Measurements from ENCODE around the gene DDB1. TPM values are rescaled to one million over a fixed set of nuclear protein-coding genes. Genes with fewer than 3 reads are reported as not detected.

DDB1 gene
- total RNA-seq, 1 experiment from 2014 or later = 297 TPM

GRCh38 chr11:61347916-61348461, 15.1 kb upstream of the DDB1 start:
- Histone ChIP-seq H3K9ac (ENCODE audit: extremely low read depth, insufficient read length, low read length) (no peak overlapping the region), H3K18ac (ENCODE audit: insufficient read length, low read depth, low read length) (no peak overlapping the region), H2BK12ac (ENCODE audit: insufficient read length, low read depth, low read length) (no peak overlapping the region), H2AFZ (ENCODE audit: low read length) (no peak overlapping the region), H2BK5ac (ENCODE audit: insufficient read length, low read length) (no peak overlapping the region), H4K91ac (ENCODE audit: insufficient read length, low read depth, low read length) (no peak overlapping the region), H3K56ac (ENCODE audit: insufficient read length, low read depth, low read length) (no peak overlapping the region), H4K5ac (ENCODE audit: insufficient read length, low read depth, low read length) (no peak overlapping the region), H2BK15ac (ENCODE audit: low read depth, low read length) (no peak overlapping the region), H3K23me2 (ENCODE audit: insufficient read length, low read depth, low read length, poor library complexity, severe bottlenecking) (no peaks in the 10 kb centered on the region), H3K14ac (ENCODE audit: insufficient read depth, low read length) (no peak overlapping the region), H4K20me1 (ENCODE audit: control insufficient read depth, insufficient read depth, insufficient read length) (no peaks in the 10 kb centered on the region), H3K79me2 (ENCODE audit: insufficient read depth, low read length) (no peaks in the 10 kb centered on the region), H2BK120ac (ENCODE audit: low read depth, low read length, poor library complexity, severe bottlenecking) (no peak overlapping the region), H2AK5ac (ENCODE audit: insufficient read length, low read length) (no peak overlapping the region), H3T11ph (ENCODE audit: low read length) (no peak overlapping the region), H3K23ac (ENCODE audit: insufficient read length, low read depth, low read length) (no peak overlapping the region), H3K4me1 (ENCODE audit: insufficient read depth, low read length) (no peaks in the 10 kb centered on the region), H3K27ac (ENCODE audit: insufficient read length, low read depth, low read length) (no peak overlapping the region), H3K79me1 (ENCODE audit: insufficient read depth, low read depth, low read length, poor library complexity, severe bottlenecking) (no peaks in the 10 kb centered on the region), H4K8ac (replicated peaks; ENCODE audit: insufficient read length, low read depth, low read length) (no peak overlapping the region), H3K27me3 (ENCODE audit: insufficient read depth, low read length) (no peaks in the 10 kb centered on the region), H3K4me2 (ENCODE audit: insufficient read depth, insufficient read length, low read length) (no peak overlapping the region), H2BK20ac (ENCODE audit: low read depth, low read length, poor library complexity, severe bottlenecking) (no peak overlapping the region), H3K9me3 (ENCODE audit: control insufficient read depth, low read depth, low read length) (no peaks in the 10 kb centered on the region), H3K4ac (ENCODE audit: low read depth, low read length) (no peak overlapping the region)
- H3K9me3 Mint-ChIP-seq = no peaks in the 10 kb centered on the region
- no CpG with 5 or more reads among the region's 11 CpGs for WGBS (ENCODE audit: extremely low coverage, insufficient read length, low lambda C conversion rate)
- no peak overlapping the region for H3K27ac Mint-ChIP-seq
- peaks cover 5 to 48% (median 25%) of the 10 kb centered on the region in 3 experiments for H3K36me3 Mint-ChIP-seq (ENCODE audit: insufficient read depth in 1 of 3, low read depth in 3 of 3)
- no peak for TF ChIP-seq CTCF (conservative IDR thresholded peaks at IDR 0.05)
- no peaks in the 10 kb centered on the region for H3K27me3 Mint-ChIP-seq (ENCODE audit: low read depth)
- H3K4me1 Mint-ChIP-seq = no peaks in the 10 kb centered on the region
- no peak overlapping the region; a peak in 2 of 5 replicates for H3K4me3 Mint-ChIP-seq
- no peak for DNase-seq
